Fibroblast of lung (primary cell): ENCODE data around the gene F10.

Experiments
- EZH2 ChIP-seq: IDR thresholded peaks from 2 replicates; pipeline ENCODE4 v1.5.1; 2012; ENCODE audit warnings: low read length, control low read depth, mild to moderate bottlenecking; ENCODE audit errors: missing control alignments
- TF ChIP-seq, protein P1 (sequence below), 2 donors: IDR thresholded peaks in 1 of 2; conservative IDR thresholded peaks in 1 of 2; 1 replicate in 1 of 2; 2 replicates in 1 of 2; pipeline ENCODE4 v1.5.1; 2011 to 2012; ENCODE audit warnings: low read length in 2 of 2, control low read depth in 1 of 2, inconsistent platforms in 1 of 2, low read depth in 1 of 2, mild to moderate bottlenecking in 1 of 2

GRCh38 chr13:113113846-113114271, 8.7 kb upstream of the F10 start:
- TF ChIP-seq, protein P1, sequence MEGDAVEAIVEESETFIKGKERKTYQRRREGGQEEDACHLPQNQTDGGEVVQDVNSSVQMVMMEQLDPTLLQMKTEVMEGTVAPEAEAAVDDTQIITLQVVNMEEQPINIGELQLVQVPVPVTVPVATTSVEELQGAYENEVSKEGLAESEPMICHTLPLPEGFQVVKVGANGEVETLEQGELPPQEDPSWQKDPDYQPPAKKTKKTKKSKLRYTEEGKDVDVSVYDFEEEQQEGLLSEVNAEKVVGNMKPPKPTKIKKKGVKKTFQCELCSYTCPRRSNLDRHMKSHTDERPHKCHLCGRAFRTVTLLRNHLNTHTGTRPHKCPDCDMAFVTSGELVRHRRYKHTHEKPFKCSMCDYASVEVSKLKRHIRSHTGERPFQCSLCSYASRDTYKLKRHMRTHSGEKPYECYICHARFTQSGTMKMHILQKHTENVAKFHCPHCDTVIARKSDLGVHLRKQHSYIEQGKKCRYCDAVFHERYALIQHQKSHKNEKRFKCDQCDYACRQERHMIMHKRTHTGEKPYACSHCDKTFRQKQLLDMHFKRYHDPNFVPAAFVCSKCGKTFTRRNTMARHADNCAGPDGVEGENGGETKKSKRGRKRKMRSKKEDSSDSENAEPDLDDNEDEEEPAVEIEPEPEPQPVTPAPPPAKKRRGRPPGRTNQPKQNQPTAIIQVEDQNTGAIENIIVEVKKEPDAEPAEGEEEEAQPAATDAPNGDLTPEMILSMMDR (conservative IDR thresholded peaks at IDR 0.05 in 1 of 2, IDR thresholded peaks at IDR 0.05 in 1 of 2; ENCODE audit: low read depth in 1 of 2, low read length in 2 of 2) = no peak
- TF ChIP-seq EZH2 = no peak
